Mesendoderm (in vitro differentiated cells): ENCODE results near the gene LAMC2.
A peak's percentile ranks its signal among the peaks of the same experiment; 100 is the strongest.
"Not testable (repeated sequence)": the region's sequence is repeated elsewhere in the genome, so short reads cannot be mapped to it uniquely, and the experiment has no call there.

ENCODE experiments used
- DNase-seq: peaks from one replicate; pipeline ENCODE4 v3.0.0; 2013
- H2AK5ac ChIP-seq: 2 replicates; pipeline ENCODE4 v1.6.1; 2013; ENCODE audit warnings: low read length, inconsistent platforms
- H2BK120ac ChIP-seq: 2 replicates; pipeline ENCODE4 v1.6.1; 2013; ENCODE audit warnings: low read depth, mild to moderate bottlenecking, low read length, moderate library complexity, mixed read lengths
- H2BK15ac ChIP-seq: replicated peaks from 2 replicates; pipeline ENCODE4 v1.6.1; 2013; ENCODE audit warnings: low read depth, mild to moderate bottlenecking, moderate library complexity
- H2BK5ac ChIP-seq: 2 replicates; pipeline ENCODE4 v1.6.1; 2013; ENCODE audit warnings: low read length, inconsistent platforms
- H3K18ac ChIP-seq: 2 replicates; pipeline ENCODE4 v1.6.1; 2013; ENCODE audit warnings: mild to moderate bottlenecking, low read length, mixed read lengths
- H3K23ac ChIP-seq: one replicate; pipeline ENCODE4 v1.6.1; 2013; ENCODE audit warnings: low read length
- H3K27ac ChIP-seq: 2 replicates; pipeline ENCODE4 v1.5.1; 2013; ENCODE audit warnings: low read depth, mild to moderate bottlenecking, inconsistent platforms, low read length, moderate library complexity
- H3K27me3 ChIP-seq: 2 replicates; pipeline ENCODE4 v1.6.1; 2013; ENCODE audit warnings: low read length, control low read depth, mild to moderate bottlenecking, inconsistent platforms; ENCODE audit not compliant: insufficient read depth, poor library complexity
- H3K36me3 ChIP-seq: 2 replicates; pipeline ENCODE4 v1.6.1; 2013; ENCODE audit warnings: low read length, inconsistent platforms; ENCODE audit not compliant: control insufficient read depth, insufficient read depth
- H3K4ac ChIP-seq: one replicate; pipeline ENCODE4 v1.6.1; 2013; ENCODE audit warnings: low read depth, mild to moderate bottlenecking, low read length, moderate library complexity
- H3K4me1 ChIP-seq: 2 replicates; pipeline ENCODE4 v1.6.1; 2013; ENCODE audit warnings: low read depth, low read length, inconsistent platforms; ENCODE audit not compliant: control insufficient read depth
- H3K4me2 ChIP-seq: 2 replicates; pipeline ENCODE4 v1.6.1; 2013; ENCODE audit warnings: low read length
- H3K4me3 ChIP-seq: 2 replicates; pipeline ENCODE4 v1.5.1; 2013; ENCODE audit warnings: mild to moderate bottlenecking, low read length
- H3K56ac ChIP-seq: one replicate; pipeline ENCODE4 v1.6.1; 2013; ENCODE audit warnings: low read length
- H3K79me1 ChIP-seq: 2 replicates; pipeline ENCODE4 v1.6.1; 2013; ENCODE audit warnings: low read length, inconsistent platforms
- H3K79me2 ChIP-seq: 2 replicates; pipeline ENCODE4 v1.6.1; 2013; ENCODE audit warnings: mild to moderate bottlenecking, low read length; ENCODE audit not compliant: control insufficient read depth, insufficient read depth
- H3K9ac ChIP-seq: 2 replicates; pipeline ENCODE4 v1.6.1; 2013; ENCODE audit warnings: low read length, inconsistent platforms
- H4K5ac ChIP-seq: one replicate; pipeline ENCODE4 v1.6.1; 2013; ENCODE audit warnings: low read length
- H4K8ac ChIP-seq: one replicate; pipeline ENCODE4 v1.6.1; 2013; ENCODE audit warnings: low read depth, mild to moderate bottlenecking, control low read depth, low read length, moderate library complexity
- WGBS: extraction: QIAGEN DNeasy Blood & Tissue Kit; methylation state at CpG from one replicate; pipeline ENCODE4 v1.1.7; 2013; ENCODE audit warnings: low lambda C conversion rate, missing lambda C conversion rate; ENCODE audit not compliant: insufficient coverage; ENCODE audit errors: extremely low coverage; 5-methylcytosine and 5-hydroxymethylcytosine counted together

Gene LAMC2

GRCh38 chr1:183143576-183144315, 42.3 kb upstream of the LAMC2 start:
- H2BK5ac ChIP-seq, result no peak overlapping the region
- DNase-seq, result no peak
- H3K4me2 ChIP-seq, result no peak overlapping the region
- H3K4me1 ChIP-seq, result no peaks in the 10 kb centered on the region
- no peak overlapping the region for H4K8ac ChIP-seq
- no peak overlapping the region for H3K4ac ChIP-seq
- H3K79me1 ChIP-seq, result no peaks in the 10 kb centered on the region
- H4K5ac ChIP-seq, result no peak overlapping the region
- no peak overlapping the region for H2BK15ac ChIP-seq
- H3K36me3 ChIP-seq, result peaks cover 5% of the 10 kb centered on the region
- H3K27me3 ChIP-seq, result no peaks in the 10 kb centered on the region
- no peaks in the 10 kb centered on the region for H3K79me2 ChIP-seq
- H3K56ac ChIP-seq, result no peak overlapping the region
- no peak overlapping the region for H3K27ac ChIP-seq
- H3K9ac ChIP-seq, result no peak overlapping the region
- H3K18ac ChIP-seq, result no peak overlapping the region
- no CpG with 5 or more reads among the region's 7 CpGs for WGBS
- no peak overlapping the region for H2BK120ac ChIP-seq
- H2AK5ac ChIP-seq, result no peak overlapping the region
- H3K23ac ChIP-seq, result no peak overlapping the region
- H3K4me3 ChIP-seq, result no peak overlapping the region

DNA sequence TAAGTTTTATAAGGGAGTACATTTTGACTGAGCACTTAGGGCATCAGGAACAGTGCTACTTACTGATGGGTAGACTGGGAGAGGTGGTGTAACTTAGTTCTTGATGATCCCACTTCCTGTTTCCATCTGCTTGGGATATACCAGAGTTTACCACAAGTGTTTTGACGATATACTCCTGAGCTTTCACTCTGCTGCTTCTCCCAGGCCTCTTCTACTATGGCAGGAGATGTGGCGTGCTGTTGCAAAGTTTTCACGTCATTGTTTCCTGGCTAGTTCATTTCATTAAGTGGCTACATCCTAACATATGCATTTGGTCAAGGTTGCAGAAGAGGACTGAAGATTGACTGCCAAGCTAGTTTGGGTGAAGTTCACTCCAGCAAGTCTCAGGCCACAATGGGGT, 41.3 kb upstream of the LAMC2 start:
- Histone ChIP-seq H4K8ac (no peak overlapping the region), H3K9ac (no peak overlapping the region), H3K4ac (no peak overlapping the region), H3K56ac (no peak overlapping the region), H3K4me3 (no peak overlapping the region), H3K4me2 (no peak overlapping the region), H3K23ac (no peak overlapping the region), H2BK15ac (no peak overlapping the region), H3K18ac (no peak overlapping the region), H3K4me1 (no peaks in the 10 kb centered on the region), H3K27me3 (no peaks in the 10 kb centered on the region), H2BK120ac (no peak overlapping the region), H4K5ac (no peak overlapping the region), H3K79me1 (no peaks in the 10 kb centered on the region), H3K27ac (no peak overlapping the region), H2BK5ac (no peak overlapping the region), H3K36me3 (peaks cover 5% of the 10 kb centered on the region), H2AK5ac (no peak overlapping the region), H3K79me2 (no peaks in the 10 kb centered on the region)
- no CpG with 5 or more reads among the region's 3 CpGs for WGBS
- no peak for DNase-seq

DNA sequence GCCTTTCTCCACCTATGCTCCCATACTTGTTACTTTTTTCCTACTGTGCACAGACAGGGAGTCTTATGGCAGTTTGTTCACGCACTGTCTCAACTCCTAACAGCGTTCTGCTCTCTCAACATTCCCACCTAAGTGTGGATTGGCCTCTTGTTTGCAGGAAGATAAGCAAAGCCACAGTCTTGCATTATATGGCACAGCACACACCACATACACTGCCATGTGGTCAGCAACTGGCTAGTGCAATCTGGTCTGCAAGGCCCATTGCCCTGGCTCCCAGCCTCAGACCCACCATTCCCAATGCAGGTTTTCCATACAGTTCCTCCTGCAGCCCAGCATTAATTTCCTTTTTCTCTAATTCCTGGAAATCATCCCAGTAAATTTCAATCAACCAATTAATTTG, 38.3 kb upstream of the LAMC2 start:
- DNase-seq, result peak; percentile 36
- Histone ChIP-seq H3K27ac (no peak overlapping the region), H3K4me2 (no peak overlapping the region), H2BK15ac (no peak overlapping the region), H3K23ac (no peak overlapping the region), H3K4ac (no peak overlapping the region), H3K18ac (no peak overlapping the region), H3K9ac (no peak overlapping the region), H2BK120ac (no peak overlapping the region), H2AK5ac (no peak overlapping the region), H4K8ac (no peak overlapping the region), H3K36me3 (no peaks in the 10 kb centered on the region), H3K27me3 (no peaks in the 10 kb centered on the region), H4K5ac (no peak overlapping the region), H3K4me3 (no peak overlapping the region), H3K79me1 (no peaks in the 10 kb centered on the region), H2BK5ac (no peak overlapping the region), H3K4me1 (no peaks in the 10 kb centered on the region), H3K79me2 (no peaks in the 10 kb centered on the region), H3K56ac (no peak overlapping the region)
- WGBS, result no CpG with 5 or more reads among the region's 2 CpGs

GRCh38 chr1:183148599-183148998, 37.5 kb upstream of the LAMC2 start:
- WGBS, result no CpG with 5 or more reads among the region's 5 CpGs
- H3K27ac ChIP-seq, result no peak overlapping the region
- no peak overlapping the region for H3K18ac ChIP-seq

GRCh38 chr1:183149273-183149672, 36.8 kb upstream of the LAMC2 start:
- Histone ChIP-seq H2BK5ac (no peak overlapping the region), H3K27ac (no peak overlapping the region), H4K8ac (no peak overlapping the region)

More at GRCh38 chr1:183148599-183148998, 37.5 kb upstream of the LAMC2 start:
- H2BK120ac ChIP-seq, result no peak overlapping the region
- no peaks in the 10 kb centered on the region for H3K36me3 ChIP-seq
- no peak overlapping the region for H3K9ac ChIP-seq
- H4K8ac ChIP-seq, result no peak overlapping the region
- H4K5ac ChIP-seq, result no peak overlapping the region
- H3K4me3 ChIP-seq, result no peak overlapping the region
- H2BK5ac ChIP-seq, result no peak overlapping the region
- DNase-seq, result no peak
- H3K27me3 ChIP-seq, result no peaks in the 10 kb centered on the region
- no peak overlapping the region for H2BK15ac ChIP-seq
- no peaks in the 10 kb centered on the region for H3K79me1 ChIP-seq
- H3K56ac ChIP-seq, result no peak overlapping the region
- no peak overlapping the region for H3K4ac ChIP-seq
- H3K4me1 ChIP-seq, result no peaks in the 10 kb centered on the region
- no peak overlapping the region for H2AK5ac ChIP-seq
- H3K79me2 ChIP-seq, result no peaks in the 10 kb centered on the region
- no peak overlapping the region for H3K4me2 ChIP-seq
- H3K23ac ChIP-seq, result no peak overlapping the region

DNA sequence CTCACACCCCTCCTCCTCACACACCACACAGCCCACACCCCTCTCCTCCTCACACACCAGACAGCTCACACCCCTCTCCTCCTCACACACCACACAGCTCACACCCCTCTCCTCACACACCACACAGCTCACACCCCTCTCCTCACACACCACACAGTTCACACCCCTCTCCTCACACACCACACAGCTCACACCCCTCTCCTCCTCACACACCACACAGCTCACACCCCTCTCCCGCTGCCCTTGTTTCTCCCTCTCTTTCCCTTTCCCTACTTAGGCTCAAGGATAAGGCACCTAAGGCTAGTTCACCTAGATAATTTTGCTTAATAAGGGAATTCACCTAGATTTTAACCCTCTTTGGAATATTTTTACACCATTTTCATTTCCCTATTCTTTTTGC, 36.0 kb upstream of the LAMC2 start:
- H2AK5ac ChIP-seq, DNase-seq, H3K56ac ChIP-seq, H3K4me2 ChIP-seq, H4K8ac ChIP-seq, H3K4me1 ChIP-seq, H3K9ac ChIP-seq, H3K36me3 ChIP-seq, H3K23ac ChIP-seq, H2BK5ac ChIP-seq, H3K18ac ChIP-seq, H4K5ac ChIP-seq, H3K27ac ChIP-seq, H3K4ac ChIP-seq, H3K4me3 ChIP-seq, H3K27me3 ChIP-seq, H2BK120ac ChIP-seq, H3K79me2 ChIP-seq, H2BK15ac ChIP-seq, H3K79me1 ChIP-seq: not testable (repeated sequence)
- no CpG with 5 or more reads among the region's 1 CpG for WGBS

More at GRCh38 chr1:183149273-183149672, 36.8 kb upstream of the LAMC2 start:
- H2BK15ac ChIP-seq, result no peak overlapping the region
- WGBS, result no CpG with 5 or more reads among the region's 1 CpG
- no peaks in the 10 kb centered on the region for H3K4me1 ChIP-seq
- no peak overlapping the region for H3K9ac ChIP-seq
- no peak overlapping the region for H2BK120ac ChIP-seq
- no peak overlapping the region for H4K5ac ChIP-seq
- H3K4me2 ChIP-seq, result no peak overlapping the region
- H3K36me3 ChIP-seq, result no peaks in the 10 kb centered on the region
- no peak overlapping the region for H3K18ac ChIP-seq
- no peak overlapping the region for H3K4me3 ChIP-seq
- H3K23ac ChIP-seq, result no peak overlapping the region
- H3K27me3 ChIP-seq, result no peaks in the 10 kb centered on the region
- H3K56ac ChIP-seq, result no peak overlapping the region
- DNase-seq, result no peak
- no peak overlapping the region for H3K4ac ChIP-seq
- no peak overlapping the region for H2AK5ac ChIP-seq
- H3K79me2 ChIP-seq, result no peaks in the 10 kb centered on the region
- no peaks in the 10 kb centered on the region for H3K79me1 ChIP-seq
